K562 (cell line): ENCODE results near the gene WSCD1. TPM values are rescaled to one million over a fixed set of nuclear protein-coding genes. Genes with fewer than 3 reads are reported as not detected.

ENCODE experiments used
- ATAC-seq: fragments of 200-7000 bp; cut with Tn5 transposase; 3 replicates; pipeline ENCODE4 v1.9.1; 2020; ENCODE audit warnings: moderate library complexity
- BruUV-seq: library from RNA; stranded (reverse); fragments of 400-500 nt; replicated peaks from 2 replicates; lab custom pipeline; 2021; lab: Mats Ljungman, UMichigan
- CTCF ChIA-PET: fragments of 300-600 bp; formaldehyde crosslinking; extraction: SDS; loops from one replicate; lab custom pipeline; 2021; ENCODE audit warnings: low intra/inter-chr PET ratio; lab: Yijun Ruan, JAX
- POLR2A ChIA-PET: fragments of 300-600, 350-650 bp; sonication (Branson Sonifier 250); formaldehyde crosslinking; extraction: SDS; loops from one replicate; lab custom pipeline; 2021; ENCODE audit warnings: antibody characterized with exemption, inconsistent platforms; lab: Yijun Ruan, JAX
- DNase-seq, 4 experiments: peaks; one replicate each; pipeline versions ENCODE4 v3.0.0 to v3.0.0-alpha.2; 2011 to 2018; ENCODE audit warnings: low spot score in 3 of 4, mixed read lengths in 3 of 4; ENCODE audit errors: extremely low read depth in 1 of 4
- FAIRE-seq: peaks from 2 replicates; lab custom pipeline; 2011; peaks lifted over from hg19 to GRCh38; lab: Jason Lieb, UNC
- H2AFZ ChIP-seq: 2 replicates; pipeline ENCODE4 v1.6.0; 2011; ENCODE audit warnings: low read depth, low read length, control low read depth, inconsistent platforms
- H3K27ac ChIP-seq: fragments of 200-600 bp; 3 replicates; pipeline ENCODE4 v1.8.0; 2011; ENCODE audit warnings: low read depth, mild to moderate bottlenecking, control low read depth, inconsistent platforms, low read length, moderate library complexity, mixed read lengths; ENCODE audit errors: extremely low read depth
- H3K27me3 ChIP-seq, 2 experiments: fragments of 300-600 bp in 1 of 2; 2 replicates in 1 of 2; 3 replicates in 1 of 2; pipeline versions ENCODE4 v1.6.0 to v1.8.0; 2011; ENCODE audit warnings: inconsistent platforms in 2 of 2, low read length in 2 of 2, mild to moderate bottlenecking in 1 of 2, mixed read lengths in 1 of 2, moderate library complexity in 1 of 2; ENCODE audit not compliant: control insufficient read depth in 2 of 2, insufficient read depth in 2 of 2
- H3K36me3 ChIP-seq: fragments of 300-600 bp; 3 replicates; pipeline ENCODE4 v1.8.0; 2011; ENCODE audit warnings: mild to moderate bottlenecking, low read length, inconsistent platforms; ENCODE audit not compliant: control insufficient read depth, insufficient read depth
- H3K4me1 ChIP-seq, 2 experiments: fragments of 200-600 bp in 1 of 2; replicated peaks in 1 of 2; 2 replicates in 1 of 2; 3 replicates in 1 of 2; pipeline versions ENCODE4 v1.5.1 to v1.8.0; 2011; ENCODE audit warnings: inconsistent platforms in 2 of 2, low read length in 2 of 2, mild to moderate bottlenecking in 1 of 2, mixed read lengths in 1 of 2, moderate library complexity in 1 of 2; ENCODE audit not compliant: control insufficient read depth in 2 of 2, insufficient read depth in 2 of 2
- H3K4me2 ChIP-seq: 2 replicates; pipeline ENCODE4 v1.6.1; 2011; ENCODE audit warnings: low read length, control low read depth, inconsistent platforms, mixed read lengths; ENCODE audit not compliant: insufficient read depth
- H3K4me3 ChIP-seq: fragments of 200-600 bp; sonication (generic), shearing (Covaris generic); 2 replicates; pipeline ENCODE4 v1.5.1; 2016; ENCODE audit warnings: control low read depth, inconsistent platforms
- H3K79me2 ChIP-seq: fragments of 200-600 bp; 3 replicates; pipeline ENCODE4 v1.8.0; 2011; ENCODE audit warnings: low read length, inconsistent platforms; ENCODE audit not compliant: control insufficient read depth, insufficient read depth
- H3K9ac ChIP-seq, 2 experiments: 2 replicates each; pipeline versions ENCODE4 v1.6.0 to v1.6.1; 2011; ENCODE audit warnings: low read depth in 2 of 2, low read length in 2 of 2, control low read depth in 1 of 2, inconsistent platforms in 1 of 2, mild to moderate bottlenecking in 1 of 2, mixed read lengths in 1 of 2; ENCODE audit not compliant: insufficient read depth in 1 of 2
- H3K9me1 ChIP-seq: one replicate; pipeline ENCODE4 v1.6.0; 2011; ENCODE audit warnings: inconsistent platforms, mild to moderate bottlenecking, low read length, moderate library complexity; ENCODE audit not compliant: control insufficient read depth, insufficient read depth
- H3K9me3 ChIP-seq: replicated peaks from 2 replicates; pipeline ENCODE4 v1.5.1; 2011; ENCODE audit warnings: low read depth, low read length, inconsistent platforms; ENCODE audit not compliant: control insufficient read depth, insufficient read depth
- H4K20me1 ChIP-seq: replicated peaks from 2 replicates; pipeline ENCODE4 v1.6.1; 2011; ENCODE audit warnings: low read length, inconsistent platforms, mixed read lengths; ENCODE audit not compliant: control insufficient read depth, insufficient read depth
- BHLHE40 ChIP-seq: IDR thresholded peaks from 2 replicates; pipeline ENCODE4 v1.6.1; 2011; ENCODE audit warnings: low read length, improper control_type of control experiment
- CXXC5 ChIP-seq: fragments of 250-450 bp; sonication (Bioruptor Pico); IDR thresholded peaks from 2 replicates; pipeline ENCODE4 v1.8.0; 2022; ENCODE audit warnings: inconsistent platforms, mild to moderate bottlenecking, moderate library complexity
- MAFG ChIP-seq: fragments of 450-650 bp; conservative IDR thresholded peaks from 2 replicates; pipeline ENCODE4 v1.6.1; 2016; ENCODE audit warnings: missing genetic modification characterization, missing compliant biosample characterization
- MYNN ChIP-seq, 2 experiments: sonication (generic); formaldehyde crosslinking in 1 of 2; IDR thresholded peaks; 2 replicates each; pipeline versions ENCODE4 v1.5.0 to v1.6.1; 2016 to 2020; ENCODE audit warnings: antibody characterized with exemption in 1 of 2, missing genetic modification reagents in 1 of 2
- PPARD ChIP-seq: fragments of 250-450 bp; sonication (Bioruptor Pico); IDR thresholded peaks from 2 replicates; pipeline ENCODE4 v1.8.0; 2022; ENCODE audit warnings: inconsistent platforms, mild to moderate bottlenecking, moderate library complexity
- RBM22 ChIP-seq: fragments of 200-400 bp; formaldehyde crosslinking; IDR thresholded peaks from 2 replicates; pipeline ENCODE4 v1.6.1; 2018; ENCODE audit warnings: low read length, low read depth; ENCODE audit not compliant: poor library complexity, severe bottlenecking
- ZNF184 ChIP-seq: sonication (generic); formaldehyde crosslinking; IDR thresholded peaks from 2 replicates; pipeline ENCODE4 v1.5.0; 2020; ENCODE audit warnings: missing genetic modification reagents
- ZNF395 ChIP-seq: fragments of 200-800 bp; sonication (Bioruptor generic); IDR thresholded peaks from 2 replicates; pipeline ENCODE4 v1.6.1; 2017; ENCODE audit warnings: missing genetic modification characterization, missing compliant biosample characterization
- WGBS: fragments of 100-300 bp; shearing (Covaris generic); methylation state at CpG from one replicate; pipeline ENCODE4 v1.1.6; 2016; ENCODE audit warnings: low coverage, mixed read lengths; ENCODE audit not compliant: insufficient coverage; ENCODE audit errors: missing lambda C conversion rate; 5-methylcytosine and 5-hydroxymethylcytosine counted together
- in situ Hi-C: fragments of 300-500 bp; cut with MboI; formaldehyde crosslinking; loops from 4 replicates; pipeline ENCODE4 v1.15.0; 2018; ENCODE audit warnings: inconsistent platforms, mixed read lengths
- intact Hi-C: fragments of 100-400 bp; cut with micrococcal nuclease; formaldehyde crosslinking; loops from 2 replicates; pipeline ENCODE4 v1.14.2; 2022
- polyA plus RNA-seq, 8 experiments: library from polyadenylated mRNA; depleted of rRNA in 4 of 8; stranded (reverse) in 5 of 8; unstranded in 3 of 8; fragments of >200 nt; fragmentation: Nextera tagmentation in 2 of 8; fragmentation: Illumina TruSeq in 1 of 8; extraction: Ambion mirVana in 2 of 8; extraction: Trizol in 1 of 8; gene quantifications; 2 replicates each; pipeline versions ENCODE4 v1.2.1 to v1.2.3, GENCODE V29; 2011 to 2014; ENCODE audit warnings: inconsistent platforms in 1 of 8, missing spikeins in 1 of 8
- total RNA-seq, 7 experiments: library from RNA; depleted of rRNA in 6 of 7; stranded (reverse); fragments of >200 nt in 6 of 7; fragmentation: Illumina TruSeq in 2 of 7; extraction: Trizol in 2 of 7; gene quantifications; 2 replicates each; pipeline versions ENCODE4 v1.2.1 to v1.2.3, GENCODE V29; 2011 to 2021; ENCODE audit warnings: low replicate concordance in 1 of 7

The WSCD1 gene
- total and polyA plus RNA-seq, 9 of the 15 experiments (the other 6 are each of a cell fraction or from before 2014, with no cell fraction given), result not detected

- no peak overlapping the region for H3K4me2 ChIP-seq
- no peak for TF ChIP-seq MYNN (IDR thresholded peaks at IDR 0.05)
- no peak for TF ChIP-seq MYNN (CRISPR knock-in tag; IDR thresholded peaks at IDR 0.05)
- TF ChIP-seq RBM22, result no peak
- no peak for TF ChIP-seq BHLHE40
- TF ChIP-seq ZNF184 (CRISPR knock-in tag), result no peak
- TF ChIP-seq MAFG (tag), result no peak
- no peak for TF ChIP-seq CXXC5 (CRISPR knock-in tag)
- TF ChIP-seq PPARD (CRISPR knock-in tag), result no peak
- TF ChIP-seq ZNF395, result no peak
- H3K27ac ChIP-seq, result no peak overlapping the region
- no peaks in the 10 kb centered on the region for H3K9me1 ChIP-seq
- H3K27me3 ChIP-seq, result no peaks in the 10 kb centered on the region; a peak in 2 of 5 replicates
- DNase-seq (no peak), ATAC-seq (no peak), FAIRE-seq (no peak)
- 2% methylated on average over 5 of the region's 5 CpGs for WGBS
- no peak overlapping the region for H3K9ac ChIP-seq
- no peaks in the 10 kb centered on the region for H4K20me1 ChIP-seq
- H3K79me2 ChIP-seq, result no peaks in the 10 kb centered on the region
- no peaks in the 10 kb centered on the region for H3K36me3 ChIP-seq
- no peak overlapping the region for H2AFZ ChIP-seq
- H3K9me3 ChIP-seq, result no peaks in the 10 kb centered on the region
- H3K4me3 ChIP-seq, result no peak overlapping the region
- intact Hi-C loops (no loop called here), in situ Hi-C loops (no loop called here)
- no peaks in the 10 kb centered on the region for H3K4me1 ChIP-seq
- CTCF ChIA-PET, result no interaction called here
- no TSS peak for BruUV-seq
- POLR2A ChIA-PET, result no interaction called here
Measured at GRCh38 chr17:6021011-6021400, 49.2 kb upstream of the WSCD1 start.
